GM19328 (cell line): ENCODE results near the gene NCAPG2.

ENCODE experiments used
- ATAC-seq: cut with Tn5 transposase; IDR thresholded peaks from one replicate; pipeline ENCODE4 v1.9.1; 2021; ENCODE audit warnings: mild to moderate bottlenecking, moderate library complexity; ENCODE audit not compliant: unreplicated experiment

The NCAPG2 gene

GRCh38 chr7:158583143-158583542, 121.5 kb downstream of the NCAPG2 start:
- no peak for ATAC-seq

GRCh38 chr7:158582089-158582456, 122.5 kb downstream of the NCAPG2 start:
- no peak for ATAC-seq

- ATAC-seq: no peak
These were observed 123.0 kb downstream of the NCAPG2 start for GRCh38 chr7:158581440-158582088.
